ENCODE measurements around the gene CDH4.
"Not testable (repeated sequence)": the region's sequence is repeated elsewhere in the genome, so short reads cannot be mapped to it uniquely, and the experiment has no call there.

CDH4 gene

GRCh38 chr20:61964675-61965605 is 712.9 kb downstream of the CDH4 start:
- H3K9me3 ChIP-seq (ENCODE audit: control insufficient read depth in 1 of 2, low read length in 2 of 2) = no peaks in the 10 kb centered on the region
- peaks cover 0 to 8% of the 10 kb centered on the region in 2 donors for H3K27me3 ChIP-seq (ENCODE audit: control insufficient read depth in 1 of 2, insufficient read depth in 2 of 2, low read length in 2 of 2)
- H3K4me3 ChIP-seq (ENCODE audit: low read depth in 1 of 2, low read length in 2 of 2) = no peak overlapping the region
- H3K36me3 ChIP-seq (ENCODE audit: control insufficient read depth in 1 of 2, insufficient read depth in 2 of 2, low read length in 2 of 2) = no peaks in the 10 kb centered on the region
- no peak overlapping the region for H3K27ac ChIP-seq (ENCODE audit: low read depth, low read length)
- H3K9ac ChIP-seq (ENCODE audit: low read depth in 1 of 2, low read length in 2 of 2) = no peak overlapping the region
- H3K4me1 ChIP-seq (ENCODE audit: control insufficient read depth in 1 of 2, insufficient read depth in 2 of 2, low read length in 2 of 2) = no peaks in the 10 kb centered on the region

DNA sequence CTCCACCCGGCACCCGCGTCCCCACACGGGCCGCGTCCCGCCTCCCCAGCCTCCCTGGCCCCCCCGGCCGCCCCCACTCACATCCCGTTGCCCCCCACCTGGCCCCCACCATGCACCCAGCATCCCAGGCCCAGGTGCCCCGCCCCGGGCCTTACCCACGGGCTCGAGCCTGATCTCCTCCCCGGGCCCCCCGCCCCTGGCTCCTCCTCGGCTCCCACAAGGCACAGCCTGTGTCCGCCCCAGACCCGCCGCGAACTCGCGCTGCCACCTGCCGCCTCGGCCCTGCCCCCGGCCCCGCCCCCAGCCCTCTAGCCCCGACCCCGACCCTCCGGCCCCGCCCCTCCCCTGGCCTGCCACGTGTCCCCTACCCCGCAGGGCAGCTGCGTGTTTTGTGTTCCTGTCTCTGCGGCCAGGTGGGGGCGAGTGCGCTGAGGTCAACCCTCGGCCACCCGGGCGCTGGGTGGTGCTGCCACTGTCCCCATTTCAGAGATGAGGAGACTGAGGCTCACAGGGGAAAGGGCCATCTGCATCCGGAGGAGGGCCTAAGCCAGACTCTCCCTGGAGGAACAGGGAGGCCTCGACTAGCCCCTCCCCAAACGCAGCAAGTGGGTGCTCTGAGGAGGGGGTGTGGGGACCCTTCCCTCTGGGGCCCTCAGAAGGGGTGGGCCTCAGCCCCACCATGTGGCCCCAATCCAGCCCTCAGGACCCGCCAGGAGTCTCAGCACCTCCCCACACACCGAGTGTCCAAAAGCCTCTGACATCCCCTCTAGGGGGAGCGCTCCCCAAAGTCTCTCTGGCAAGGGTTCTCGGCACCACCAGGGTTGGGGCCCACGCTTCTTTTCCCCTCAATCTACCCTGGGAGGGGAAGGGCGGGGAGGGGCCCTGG is 713.8 kb downstream of the CDH4 start:
- no peak overlapping the region for H3K9ac ChIP-seq (ENCODE audit: low read depth in 1 of 2, low read length in 2 of 2)
- peaks cover 0 to 8% of the 10 kb centered on the region in 2 donors for H3K27me3 ChIP-seq (ENCODE audit: control insufficient read depth in 1 of 2, insufficient read depth in 2 of 2, low read length in 2 of 2)
- H3K4me1 ChIP-seq (ENCODE audit: control insufficient read depth in 1 of 2, insufficient read depth in 2 of 2, low read length in 2 of 2) = no peaks in the 10 kb centered on the region
- no peaks in the 10 kb centered on the region for H3K36me3 ChIP-seq (ENCODE audit: control insufficient read depth in 1 of 2, insufficient read depth in 2 of 2, low read length in 2 of 2)
- no peak overlapping the region for H3K27ac ChIP-seq (ENCODE audit: low read depth, low read length)
- H3K9me3 ChIP-seq (ENCODE audit: control insufficient read depth in 1 of 2, low read length in 2 of 2) = no peaks in the 10 kb centered on the region
- no peak overlapping the region for H3K4me3 ChIP-seq (ENCODE audit: low read depth in 1 of 2, low read length in 2 of 2)

GRCh38 chr20:61966492-61967244 is 714.6 kb downstream of the CDH4 start:
- H3K9me3 ChIP-seq (ENCODE audit: control insufficient read depth in 1 of 2, low read length in 2 of 2) = no peaks in the 10 kb centered on the region
- no peak overlapping the region for H3K27ac ChIP-seq (ENCODE audit: low read depth, low read length)
- H3K36me3 ChIP-seq (ENCODE audit: control insufficient read depth in 1 of 2, insufficient read depth in 2 of 2, low read length in 2 of 2) = peaks cover 0 to 3% of the 10 kb centered on the region in 2 donors
- H3K4me3 ChIP-seq (ENCODE audit: low read depth in 1 of 2, low read length in 2 of 2) = no peak overlapping the region
- H3K27me3 ChIP-seq (ENCODE audit: control insufficient read depth in 1 of 2, insufficient read depth in 2 of 2, low read length in 2 of 2) = peaks cover 0 to 8% of the 10 kb centered on the region in 2 donors
- H3K9ac ChIP-seq (ENCODE audit: low read depth in 1 of 2, low read length in 2 of 2) = no peak overlapping the region
- no peaks in the 10 kb centered on the region for H3K4me1 ChIP-seq (ENCODE audit: control insufficient read depth in 1 of 2, insufficient read depth in 2 of 2, low read length in 2 of 2)

DNA sequence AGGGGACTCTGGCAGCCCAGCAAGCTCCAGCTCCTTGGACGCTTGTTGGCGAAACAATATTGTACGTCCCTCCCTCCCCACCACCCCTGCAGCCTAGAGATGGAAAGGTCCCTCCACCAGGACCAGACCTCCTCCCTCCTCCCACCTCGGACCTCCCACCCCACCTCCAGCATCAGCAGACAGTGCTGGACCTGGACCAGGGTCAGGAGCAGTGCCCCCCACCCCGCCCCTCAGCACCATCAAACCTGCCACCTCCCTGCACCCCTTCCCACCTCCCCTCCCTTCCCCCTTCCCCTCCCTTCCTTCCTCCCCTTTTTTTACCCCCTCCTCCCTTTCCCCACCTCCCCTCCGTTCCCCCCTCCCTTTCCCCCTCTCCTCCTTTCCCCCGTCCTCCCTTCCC is 715.2 kb downstream of the CDH4 start:
- Histone ChIP-seq H3K27ac (ENCODE audit: low read depth, low read length) (no peak overlapping the region), H3K27me3 (ENCODE audit: control insufficient read depth in 1 of 2, insufficient read depth in 2 of 2, low read length in 2 of 2) (peaks cover 0 to 8% of the 10 kb centered on the region in 2 donors), H3K4me1 (ENCODE audit: control insufficient read depth in 1 of 2, insufficient read depth in 2 of 2, low read length in 2 of 2) (no peaks in the 10 kb centered on the region), H3K36me3 (ENCODE audit: control insufficient read depth in 1 of 2, insufficient read depth in 2 of 2, low read length in 2 of 2) (peaks cover 3 to 7% of the 10 kb centered on the region in 2 donors), H3K9me3 (ENCODE audit: control insufficient read depth in 1 of 2, low read length in 2 of 2) (no peaks in the 10 kb centered on the region), H3K9ac (ENCODE audit: low read depth in 1 of 2, low read length in 2 of 2) (no peak overlapping the region), H3K4me3 (ENCODE audit: low read depth in 1 of 2, low read length in 2 of 2) (no peak overlapping the region)

GRCh38 chr20:61968036-61968810 is 716.2 kb downstream of the CDH4 start:
- Histone ChIP-seq H3K36me3 (ENCODE audit: control insufficient read depth in 1 of 2, insufficient read depth in 2 of 2, low read length in 2 of 2) (peaks cover 12 to 16% of the 10 kb centered on the region in 2 donors), H3K4me3 (ENCODE audit: low read depth in 1 of 2, low read length in 2 of 2) (no peak overlapping the region), H3K27me3 (ENCODE audit: control insufficient read depth in 1 of 2, insufficient read depth in 2 of 2, low read length in 2 of 2) (peaks cover 0 to 8% of the 10 kb centered on the region in 2 donors), H3K4me1 (ENCODE audit: control insufficient read depth in 1 of 2, insufficient read depth in 2 of 2, low read length in 2 of 2) (no peaks in the 10 kb centered on the region), H3K9me3 (ENCODE audit: control insufficient read depth in 1 of 2, low read length in 2 of 2) (no peaks in the 10 kb centered on the region), H3K27ac (ENCODE audit: low read depth, low read length) (no peak overlapping the region), H3K9ac (ENCODE audit: low read depth in 1 of 2, low read length in 2 of 2) (no peak overlapping the region)

- Histone ChIP-seq H3K36me3 (ENCODE audit: control insufficient read depth in 1 of 2, insufficient read depth in 2 of 2, low read length in 2 of 2) (peaks cover 19 to 22% of the 10 kb centered on the region in 2 donors), H3K27ac (ENCODE audit: low read depth, low read length) (no peak overlapping the region), H3K4me3 (ENCODE audit: low read depth in 1 of 2, low read length in 2 of 2) (no peak overlapping the region), H3K9me3 (ENCODE audit: control insufficient read depth in 1 of 2, low read length in 2 of 2) (no peaks in the 10 kb centered on the region), H3K9ac (ENCODE audit: low read depth in 1 of 2, low read length in 2 of 2) (no peak overlapping the region), H3K4me1 (ENCODE audit: control insufficient read depth in 1 of 2, insufficient read depth in 2 of 2, low read length in 2 of 2) (no peaks in the 10 kb centered on the region), H3K27me3 (ENCODE audit: control insufficient read depth in 1 of 2, insufficient read depth in 2 of 2, low read length in 2 of 2) (peaks cover 0 to 8% of the 10 kb centered on the region in 2 donors)
Measured at GRCh38 chr20:61968932-61969331, 716.9 kb downstream of the CDH4 start.

DNA sequence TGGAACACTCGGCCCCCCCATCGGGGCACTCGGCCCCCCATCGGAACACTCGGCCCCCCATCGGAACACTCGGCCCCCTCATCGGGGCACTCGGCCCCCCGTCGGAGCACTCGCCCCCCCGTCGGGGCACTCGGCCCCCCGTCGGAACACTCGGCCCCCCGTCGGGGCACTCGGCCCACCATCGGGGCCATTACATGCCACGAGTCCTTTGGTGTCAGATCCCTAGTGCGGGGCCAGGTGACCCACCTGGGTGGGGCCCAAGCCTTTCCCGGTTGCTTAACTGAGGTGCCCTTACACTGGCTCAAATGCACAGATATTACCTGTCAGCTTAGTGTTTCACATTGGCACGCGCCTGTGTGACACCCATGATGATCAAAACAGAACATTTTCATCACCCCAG is 717.7 kb downstream of the CDH4 start:
- no peaks in the 10 kb centered on the region for H3K9me3 ChIP-seq (ENCODE audit: control insufficient read depth in 1 of 2, low read length in 2 of 2)
- H3K4me1 ChIP-seq (ENCODE audit: control insufficient read depth in 1 of 2, insufficient read depth in 2 of 2, low read length in 2 of 2) = no peaks in the 10 kb centered on the region
- H3K27me3 ChIP-seq (ENCODE audit: control insufficient read depth in 1 of 2, insufficient read depth in 2 of 2, low read length in 2 of 2) = peaks cover 0 to 8% of the 10 kb centered on the region in 2 donors
- H3K36me3 ChIP-seq (ENCODE audit: control insufficient read depth in 1 of 2, insufficient read depth in 2 of 2, low read length in 2 of 2) = peaks cover 26% of the 10 kb centered on the region in 2 donors
- H3K9ac ChIP-seq (ENCODE audit: low read depth in 1 of 2, low read length in 2 of 2) = no peak overlapping the region
- H3K27ac ChIP-seq (ENCODE audit: low read depth, low read length) = no peak overlapping the region
- no peak overlapping the region for H3K4me3 ChIP-seq (ENCODE audit: low read depth in 1 of 2, low read length in 2 of 2)

DNA sequence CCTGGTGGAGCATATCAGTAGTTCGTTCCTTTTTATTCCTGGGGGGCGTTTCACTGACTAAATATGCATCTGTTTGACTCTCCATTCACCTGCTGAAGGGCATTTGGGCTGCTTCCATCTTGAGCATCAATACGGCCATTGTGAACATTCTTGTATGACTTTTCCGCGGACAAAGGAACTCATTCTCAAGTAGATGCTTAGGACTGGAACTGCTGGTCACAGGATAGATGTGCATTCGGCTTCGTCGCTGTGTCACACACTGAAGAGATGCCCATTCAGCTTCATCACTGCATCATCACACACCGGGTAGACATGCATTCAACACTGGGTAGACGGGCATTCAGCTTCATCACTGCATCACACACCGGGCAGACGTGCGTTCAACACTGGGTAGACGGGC is 718.3 kb downstream of the CDH4 start:
- Histone ChIP-seq H3K27ac (ENCODE audit: low read depth, low read length) (no peak overlapping the region), H3K4me3 (ENCODE audit: low read depth in 1 of 2, low read length in 2 of 2) (no peak overlapping the region), H3K36me3 (ENCODE audit: control insufficient read depth in 1 of 2, insufficient read depth in 2 of 2, low read length in 2 of 2) (peaks cover 26% of the 10 kb centered on the region in 2 donors), H3K27me3 (ENCODE audit: control insufficient read depth in 1 of 2, insufficient read depth in 2 of 2, low read length in 2 of 2) (peaks cover 0 to 5% of the 10 kb centered on the region in 2 donors), H3K9me3 (ENCODE audit: control insufficient read depth in 1 of 2, low read length in 2 of 2) (no peaks in the 10 kb centered on the region), H3K9ac (ENCODE audit: low read depth in 1 of 2, low read length in 2 of 2) (no peak overlapping the region), H3K4me1 (ENCODE audit: control insufficient read depth in 1 of 2, insufficient read depth in 2 of 2, low read length in 2 of 2) (no peaks in the 10 kb centered on the region)

DNA sequence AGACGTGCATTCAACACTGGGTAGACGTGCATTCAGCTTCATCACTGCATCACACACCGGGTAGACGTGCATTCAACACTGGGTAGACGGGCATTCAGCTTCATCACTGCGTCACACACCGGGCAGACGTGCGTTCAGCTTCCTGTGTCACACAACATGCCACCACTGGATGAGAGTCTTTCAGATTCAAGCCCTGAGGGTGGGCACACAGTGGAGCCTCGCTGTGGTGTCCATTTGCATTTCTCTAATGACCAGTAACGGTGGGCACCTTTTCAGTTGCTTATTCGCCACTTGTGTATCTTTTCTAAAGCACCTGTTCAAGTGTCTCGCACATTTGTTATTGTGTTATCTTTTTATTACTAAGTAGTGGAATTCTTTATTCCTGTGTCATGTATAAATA is 719.5 kb downstream of the CDH4 start:
- peaks cover 33% of the 10 kb centered on the region in 2 donors for H3K36me3 ChIP-seq (ENCODE audit: control insufficient read depth in 1 of 2, insufficient read depth in 2 of 2, low read length in 2 of 2)
- not testable (repeated sequence) for H3K27me3 ChIP-seq (ENCODE audit: control insufficient read depth in 1 of 2, insufficient read depth in 2 of 2, low read length in 2 of 2); H3K9ac ChIP-seq (ENCODE audit: low read depth in 1 of 2, low read length in 2 of 2); H3K9me3 ChIP-seq (ENCODE audit: control insufficient read depth in 1 of 2, low read length in 2 of 2); H3K4me3 ChIP-seq (ENCODE audit: low read depth in 1 of 2, low read length in 2 of 2); H3K4me1 ChIP-seq (ENCODE audit: control insufficient read depth in 1 of 2, insufficient read depth in 2 of 2, low read length in 2 of 2); H3K27ac ChIP-seq (ENCODE audit: low read depth, low read length)
